Fibroblast of pulmonary artery (primary cell): ENCODE data around the gene ZNF317.

ENCODE experiments used
- DNase-seq: peaks from one replicate; pipeline ENCODE4 v3.0.0-alpha.2; 2010; ENCODE audit warnings: low read depth
- H3K4me3 ChIP-seq: replicated peaks from 2 replicates; pipeline ENCODE4 v1.5.1; 2011; ENCODE audit warnings: low read depth, mild to moderate bottlenecking, control low read depth, low read length, moderate library complexity
- TF ChIP-seq, protein P1 (sequence below): IDR thresholded peaks from 2 replicates; pipeline ENCODE4 v1.5.1; 2011; ENCODE audit warnings: mild to moderate bottlenecking, control low read depth, low read length, inconsistent platforms; ENCODE audit errors: missing control alignments

Gene ZNF317

DNA sequence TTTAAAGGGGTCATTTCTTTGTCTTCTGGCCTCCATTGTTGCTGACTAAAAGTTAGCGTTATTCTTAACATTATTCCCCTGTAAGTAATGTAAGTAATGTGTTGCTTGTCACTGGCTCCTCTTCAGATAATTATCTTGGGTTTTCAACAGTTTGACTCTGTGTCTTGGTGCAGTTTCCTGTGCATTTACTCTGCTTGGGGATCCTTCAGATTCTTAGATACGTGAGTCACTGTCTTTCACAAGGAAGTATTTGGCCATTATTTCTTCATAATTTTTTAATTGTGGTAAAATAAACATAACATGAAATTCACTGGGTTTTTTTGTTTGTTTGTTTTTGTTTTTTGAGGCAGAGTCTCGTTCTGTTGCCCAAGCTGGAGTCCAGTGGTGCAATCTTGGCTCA lies 25.1 kb downstream of the ZNF317 start:
- no peak overlapping the region for H3K4me3 ChIP-seq
- TF ChIP-seq, protein P1, sequence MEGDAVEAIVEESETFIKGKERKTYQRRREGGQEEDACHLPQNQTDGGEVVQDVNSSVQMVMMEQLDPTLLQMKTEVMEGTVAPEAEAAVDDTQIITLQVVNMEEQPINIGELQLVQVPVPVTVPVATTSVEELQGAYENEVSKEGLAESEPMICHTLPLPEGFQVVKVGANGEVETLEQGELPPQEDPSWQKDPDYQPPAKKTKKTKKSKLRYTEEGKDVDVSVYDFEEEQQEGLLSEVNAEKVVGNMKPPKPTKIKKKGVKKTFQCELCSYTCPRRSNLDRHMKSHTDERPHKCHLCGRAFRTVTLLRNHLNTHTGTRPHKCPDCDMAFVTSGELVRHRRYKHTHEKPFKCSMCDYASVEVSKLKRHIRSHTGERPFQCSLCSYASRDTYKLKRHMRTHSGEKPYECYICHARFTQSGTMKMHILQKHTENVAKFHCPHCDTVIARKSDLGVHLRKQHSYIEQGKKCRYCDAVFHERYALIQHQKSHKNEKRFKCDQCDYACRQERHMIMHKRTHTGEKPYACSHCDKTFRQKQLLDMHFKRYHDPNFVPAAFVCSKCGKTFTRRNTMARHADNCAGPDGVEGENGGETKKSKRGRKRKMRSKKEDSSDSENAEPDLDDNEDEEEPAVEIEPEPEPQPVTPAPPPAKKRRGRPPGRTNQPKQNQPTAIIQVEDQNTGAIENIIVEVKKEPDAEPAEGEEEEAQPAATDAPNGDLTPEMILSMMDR: no peak
- peak; percentile 17 for DNase-seq

- TF ChIP-seq, protein P1: no peak
- H3K4me3 ChIP-seq: no peak overlapping the region
- DNase-seq: no peak
Measured at GRCh38 chr19:9166846-9167245, 26.6 kb downstream of the ZNF317 start.

DNA sequence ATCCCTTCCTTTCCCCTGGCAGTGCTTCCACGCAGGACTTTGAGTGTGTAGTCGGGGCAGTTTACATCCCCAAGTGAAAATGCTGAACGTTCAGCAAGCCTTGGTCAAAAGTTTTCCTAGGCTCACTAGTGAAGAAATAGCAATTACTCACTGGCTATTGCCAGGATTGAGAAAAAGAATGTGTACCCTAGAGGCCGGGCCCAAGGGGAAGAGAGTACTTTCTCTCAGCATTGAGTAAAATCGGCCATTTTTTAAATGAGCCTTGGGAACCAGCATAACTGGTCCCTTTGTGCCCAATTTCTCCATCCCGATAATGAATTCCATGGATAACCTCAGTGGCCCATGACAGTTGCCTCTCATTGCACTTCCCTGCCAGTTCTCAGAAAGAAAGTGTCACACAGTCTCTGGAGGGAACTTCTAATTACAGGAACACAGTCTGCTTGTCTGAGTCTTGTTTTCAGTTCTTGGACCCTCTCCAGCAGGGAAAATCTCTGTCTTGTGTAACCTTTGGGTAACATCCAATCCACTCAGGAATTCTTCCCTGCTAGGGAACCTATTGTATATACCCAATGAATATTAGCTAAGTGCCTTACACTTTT lies 31.3 kb downstream of the ZNF317 start:
- no peak overlapping the region for H3K4me3 ChIP-seq
- DNase-seq: peak; percentile 16
- TF ChIP-seq, protein P1: no peak

- TF ChIP-seq, protein P1: no peak
- H3K4me3 ChIP-seq: no peak overlapping the region
- DNase-seq: no peak
Measured at GRCh38 chr19:9175326-9175725, 35.1 kb downstream of the ZNF317 start.

DNA sequence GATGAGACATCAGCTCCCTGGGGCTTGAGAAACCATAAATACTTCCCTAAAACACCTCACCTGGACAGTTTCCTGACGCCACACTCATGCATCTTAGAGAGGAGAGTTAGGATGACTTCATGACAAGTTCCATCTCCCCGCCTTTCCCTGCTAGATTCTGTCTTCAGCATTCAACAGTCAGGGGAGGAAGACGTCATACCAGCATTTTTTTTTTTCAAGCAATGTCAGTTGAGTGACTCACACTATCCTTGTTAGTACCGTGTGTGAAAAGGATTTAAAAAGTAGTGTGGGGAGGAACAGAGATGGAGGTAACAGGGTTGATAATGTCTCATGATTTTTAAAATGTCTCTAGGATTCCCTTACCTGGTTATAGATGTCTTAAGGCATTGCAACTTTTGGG lies 38.7 kb downstream of the ZNF317 start, which contains the start of gene OR7D2:
TSS of gene OR7D2 (plus strand) at position 79 of the 400 bp plus-strand sequence. CDS start 6,803 bp downstream, outside the sequence.
- TF ChIP-seq, protein P1: no peak
- no peak for DNase-seq
- H3K4me3 ChIP-seq: no peak within 1 kb of the TSS

DNA sequence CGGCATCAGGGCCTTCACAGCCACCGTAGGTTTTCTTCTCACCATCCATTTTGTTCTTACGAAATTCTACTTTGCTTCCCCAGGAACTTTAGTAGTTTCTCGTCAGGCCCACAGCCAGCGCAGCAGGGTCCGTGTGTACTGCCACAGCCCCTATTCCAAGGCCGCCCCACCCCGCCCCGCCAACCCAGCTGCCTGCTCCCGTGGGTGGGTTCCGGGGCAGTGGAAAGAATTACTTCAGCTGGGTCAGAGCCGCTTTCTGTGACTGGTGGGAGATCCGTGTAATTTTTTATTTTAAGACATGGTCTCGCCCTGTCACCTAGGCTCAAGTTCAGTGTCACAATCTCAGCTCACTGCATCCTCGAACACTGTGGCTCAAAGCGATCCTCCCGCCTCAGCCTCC lies 42.8 kb downstream of the ZNF317 start:
- no peak overlapping the region for H3K4me3 ChIP-seq
- TF ChIP-seq, protein P1: no peak
- no peak for DNase-seq

GRCh38 chr19:9187191-9187590 lies 47.0 kb downstream of the ZNF317 start:
- TF ChIP-seq, protein P1: no peak
- no peak for DNase-seq
- H3K4me3 ChIP-seq: no peak overlapping the region
